IgD-negative memory B cell (primary cell): ENCODE results near the gene MYO3B. TPM values are rescaled to one million over a fixed set of nuclear protein-coding genes. Genes with fewer than 3 reads are reported as not detected.
"Not testable (repeated sequence)": the region's sequence is repeated elsewhere in the genome, so short reads cannot be mapped to it uniquely, and the experiment has no call there.

Experiments used
- H3K27ac Mint-ChIP-seq, 3 donors: one replicate each; pipeline ENCODE4 v1.8.0; 2020 to 2022; ENCODE audit warnings: mild to moderate bottlenecking in 3 of 3, mixed read lengths in 3 of 3, moderate library complexity in 1 of 3
- H3K27me3 Mint-ChIP-seq: one replicate; pipeline ENCODE4 v1.8.0; 2021; ENCODE audit warnings: mixed read lengths
- H3K36me3 Mint-ChIP-seq: one replicate; pipeline ENCODE4 v1.8.0; 2020; ENCODE audit warnings: mild to moderate bottlenecking, mixed read lengths
- H3K4me1 Mint-ChIP-seq, 3 donors: one replicate each; pipeline ENCODE4 v1.8.0; 2020 to 2022; ENCODE audit warnings: mixed read lengths in 3 of 3, mild to moderate bottlenecking in 1 of 3
- H3K4me3 Mint-ChIP-seq, 4 donors: one replicate each; pipeline ENCODE4 v1.8.0; 2020 to 2022; ENCODE audit warnings: mild to moderate bottlenecking in 4 of 4, mixed read lengths in 4 of 4, moderate library complexity in 3 of 4
- H3K9me3 Mint-ChIP-seq, 3 donors: one replicate each; pipeline ENCODE4 v1.8.0; 2020 to 2021; ENCODE audit warnings: mixed read lengths in 3 of 3, mild to moderate bottlenecking in 1 of 3
- polyA plus RNA-seq: library from polyadenylated mRNA; unstranded; fragments of 300-500 nt; fragmentation: Illumina TruSeq; gene quantifications from one replicate; pipeline ENCODE4 v1.2.3, GENCODE V29; 2021

MYO3B gene
- polyA plus RNA-seq, 1 donor from 2014 or later, result 0.23 TPM

- H3K27me3 Mint-ChIP-seq, result peaks cover 1% of the 10 kb centered on the region
- H3K36me3 Mint-ChIP-seq, result no peaks in the 10 kb centered on the region
- no peak overlapping the region for H3K27ac Mint-ChIP-seq
- peaks cover 0 to 1% (median 0%) of the 10 kb centered on the region in 3 donors for H3K4me1 Mint-ChIP-seq
- no peak overlapping the region for H3K4me3 Mint-ChIP-seq
- no peaks in the 10 kb centered on the region for H3K9me3 Mint-ChIP-seq
Observed at GRCh38 chr2:170652637-170653417, 474.9 kb downstream of the MYO3B start.

- peaks cover 0 to 1% (median 0%) of the 10 kb centered on the region in 3 donors for H3K4me1 Mint-ChIP-seq
- no peak overlapping the region for H3K4me3 Mint-ChIP-seq
- H3K27ac Mint-ChIP-seq, result no peak overlapping the region
- H3K27me3 Mint-ChIP-seq, result no peaks in the 10 kb centered on the region
- H3K9me3 Mint-ChIP-seq, result no peaks in the 10 kb centered on the region
- H3K36me3 Mint-ChIP-seq, result no peaks in the 10 kb centered on the region
Observed at GRCh38 chr2:170656669-170657068, 478.7 kb downstream of the MYO3B start.

GRCh38 chr2:170660409-170660808 lies 482.5 kb downstream of the MYO3B start:
- H3K36me3 Mint-ChIP-seq, result no peaks in the 10 kb centered on the region
- H3K4me3 Mint-ChIP-seq, result no peak overlapping the region
- H3K9me3 Mint-ChIP-seq, result peaks cover 0 to under 1% (median 0%) of the 10 kb centered on the region in 3 donors
- H3K27me3 Mint-ChIP-seq, result peaks cover 3% of the 10 kb centered on the region
- no peak overlapping the region for H3K27ac Mint-ChIP-seq
- H3K4me1 Mint-ChIP-seq, result peaks cover 0 to 1% (median 0%) of the 10 kb centered on the region in 3 donors

- Mint-ChIP-seq H3K9me3 (peaks cover 0 to 2% (median 0%) of the 10 kb centered on the region in 3 donors), H3K27me3 (peaks cover 4% of the 10 kb centered on the region), H3K4me3 (no peak overlapping the region), H3K36me3 (no peaks in the 10 kb centered on the region), H3K27ac (no peak overlapping the region), H3K4me1 (no peaks in the 10 kb centered on the region)
Observed at GRCh38 chr2:170665743-170666142, 487.8 kb downstream of the MYO3B start.

- H3K27me3 Mint-ChIP-seq, result peaks cover 1% of the 10 kb centered on the region
- no peak overlapping the region for H3K4me3 Mint-ChIP-seq
- H3K36me3 Mint-ChIP-seq, result no peaks in the 10 kb centered on the region
- H3K27ac Mint-ChIP-seq, result no peak overlapping the region
- peaks cover 0 to 5% (median 0%) of the 10 kb centered on the region in 3 donors for H3K9me3 Mint-ChIP-seq
- peaks cover 0 to 2% (median 0%) of the 10 kb centered on the region in 3 donors for H3K4me1 Mint-ChIP-seq
Observed at GRCh38 chr2:170669909-170670308, 492.0 kb downstream of the MYO3B start.

GRCh38 chr2:170670651-170671050 lies 492.7 kb downstream of the MYO3B start:
- Mint-ChIP-seq H3K36me3 (no peaks in the 10 kb centered on the region), H3K9me3 (peaks cover 0 to 3% (median 0%) of the 10 kb centered on the region in 3 donors), H3K27me3 (peaks cover 1% of the 10 kb centered on the region), H3K4me1 (peaks cover 0 to 2% (median 0%) of the 10 kb centered on the region in 3 donors), H3K4me3 (no peak overlapping the region), H3K27ac (no peak overlapping the region)

GRCh38 chr2:170671079-170671478 lies 493.1 kb downstream of the MYO3B start:
- no peaks in the 10 kb centered on the region for H3K36me3 Mint-ChIP-seq
- no peak overlapping the region for H3K27ac Mint-ChIP-seq
- peaks cover 0 to 3% (median 0%) of the 10 kb centered on the region in 3 donors for H3K9me3 Mint-ChIP-seq
- H3K27me3 Mint-ChIP-seq, result peaks cover 1% of the 10 kb centered on the region
- H3K4me1 Mint-ChIP-seq, result peaks cover 0 to 2% (median 0%) of the 10 kb centered on the region in 3 donors
- H3K4me3 Mint-ChIP-seq, result no peak overlapping the region

- H3K27ac Mint-ChIP-seq, H3K27me3 Mint-ChIP-seq, H3K9me3 Mint-ChIP-seq, H3K36me3 Mint-ChIP-seq, H3K4me1 Mint-ChIP-seq, H3K4me3 Mint-ChIP-seq: not testable (repeated sequence)
Observed at GRCh38 chr2:170674282-170674681, 496.3 kb downstream of the MYO3B start.

- no peaks in the 10 kb centered on the region for H3K27me3 Mint-ChIP-seq
- H3K36me3 Mint-ChIP-seq, result no peaks in the 10 kb centered on the region
- peaks cover 0 to 2% (median 0%) of the 10 kb centered on the region in 3 donors for H3K4me1 Mint-ChIP-seq
- no peak overlapping the region for H3K27ac Mint-ChIP-seq
- peaks cover 0 to 3% (median 0%) of the 10 kb centered on the region in 3 donors for H3K9me3 Mint-ChIP-seq
- H3K4me3 Mint-ChIP-seq, result no peak overlapping the region
Observed at GRCh38 chr2:170675701-170676100, 497.8 kb downstream of the MYO3B start.

GRCh38 chr2:170679607-170680079 lies 501.7 kb downstream of the MYO3B start:
- no peaks in the 10 kb centered on the region for H3K4me1 Mint-ChIP-seq
- no peak overlapping the region for H3K27ac Mint-ChIP-seq
- no peak overlapping the region for H3K4me3 Mint-ChIP-seq
- peaks cover 0 to 1% (median 0%) of the 10 kb centered on the region in 3 donors for H3K9me3 Mint-ChIP-seq
- H3K27me3 Mint-ChIP-seq, result peaks cover 7% of the 10 kb centered on the region
- H3K36me3 Mint-ChIP-seq, result no peaks in the 10 kb centered on the region

- H3K27ac Mint-ChIP-seq, result no peak overlapping the region
- peaks cover 7% of the 10 kb centered on the region for H3K27me3 Mint-ChIP-seq
- peaks cover 0 to 1% (median 0%) of the 10 kb centered on the region in 3 donors for H3K9me3 Mint-ChIP-seq
- H3K36me3 Mint-ChIP-seq, result no peaks in the 10 kb centered on the region
- H3K4me1 Mint-ChIP-seq, result no peaks in the 10 kb centered on the region
- H3K4me3 Mint-ChIP-seq, result no peak overlapping the region
Observed at GRCh38 chr2:170680172-170680941, 502.4 kb downstream of the MYO3B start.

GRCh38 chr2:170681311-170681710 lies 503.4 kb downstream of the MYO3B start:
- Mint-ChIP-seq H3K27ac (no peak overlapping the region), H3K4me3 (no peak overlapping the region), H3K9me3 (peaks cover 0 to 1% (median 0%) of the 10 kb centered on the region in 3 donors), H3K4me1 (no peaks in the 10 kb centered on the region), H3K36me3 (no peaks in the 10 kb centered on the region), H3K27me3 (peaks cover 12% of the 10 kb centered on the region)

GRCh38 chr2:170685591-170685990 lies 507.6 kb downstream of the MYO3B start:
- Mint-ChIP-seq H3K9me3 (peaks cover 0 to 2% (median 1%) of the 10 kb centered on the region in 3 donors), H3K4me1 (no peaks in the 10 kb centered on the region), H3K4me3 (peak overlapping the region in 1 of 4 donors; percentile 65), H3K27ac (no peak overlapping the region), H3K27me3 (peaks cover 12% of the 10 kb centered on the region), H3K36me3 (peaks cover 2% of the 10 kb centered on the region)

GRCh38 chr2:170689481-170689880 lies 511.5 kb downstream of the MYO3B start:
- no peak overlapping the region for H3K4me3 Mint-ChIP-seq
- no peaks in the 10 kb centered on the region for H3K4me1 Mint-ChIP-seq
- peaks cover 9% of the 10 kb centered on the region for H3K27me3 Mint-ChIP-seq
- peaks cover 2% of the 10 kb centered on the region for H3K36me3 Mint-ChIP-seq
- peaks cover 0 to 4% (median 0%) of the 10 kb centered on the region in 3 donors for H3K9me3 Mint-ChIP-seq
- H3K27ac Mint-ChIP-seq, result no peak overlapping the region

GRCh38 chr2:170690640-170691039 lies 512.7 kb downstream of the MYO3B start:
- Mint-ChIP-seq H3K4me1 (no peaks in the 10 kb centered on the region), H3K27ac (no peak overlapping the region), H3K36me3 (peaks cover 2% of the 10 kb centered on the region), H3K27me3 (peaks cover 7% of the 10 kb centered on the region), H3K4me3 (no peak overlapping the region), H3K9me3 (peaks cover 0 to 4% (median 0%) of the 10 kb centered on the region in 3 donors)
